Panc1 (cell line): ENCODE results near the gene MEGF11.

Source experiments
- CTCF ChIP-seq: fragments of 450-650 bp; IDR thresholded peaks from 2 replicates; pipeline ENCODE4 v1.5.1; 2017; ENCODE audit warnings: mild to moderate bottlenecking
- TCF7L2 ChIP-seq: IDR thresholded peaks from 2 replicates; pipeline ENCODE4 v1.6.1; 2011; ENCODE audit warnings: mild to moderate bottlenecking, low read depth, low read length, inconsistent platforms
- TF ChIP-seq, protein P1 (sequence below), 2 experiments: IDR thresholded peaks; 2 replicates each; pipeline ENCODE4 v1.6.1; 2011 to 2012; ENCODE audit warnings: low read depth in 2 of 2, control low read depth in 1 of 2, low read length in 1 of 2, mild to moderate bottlenecking in 1 of 2, moderate library complexity in 1 of 2; ENCODE audit not compliant: insufficient read depth in 1 of 2

- TF ChIP-seq CTCF (no peak), TCF7L2 (no peak)
- TF ChIP-seq, protein P1, sequence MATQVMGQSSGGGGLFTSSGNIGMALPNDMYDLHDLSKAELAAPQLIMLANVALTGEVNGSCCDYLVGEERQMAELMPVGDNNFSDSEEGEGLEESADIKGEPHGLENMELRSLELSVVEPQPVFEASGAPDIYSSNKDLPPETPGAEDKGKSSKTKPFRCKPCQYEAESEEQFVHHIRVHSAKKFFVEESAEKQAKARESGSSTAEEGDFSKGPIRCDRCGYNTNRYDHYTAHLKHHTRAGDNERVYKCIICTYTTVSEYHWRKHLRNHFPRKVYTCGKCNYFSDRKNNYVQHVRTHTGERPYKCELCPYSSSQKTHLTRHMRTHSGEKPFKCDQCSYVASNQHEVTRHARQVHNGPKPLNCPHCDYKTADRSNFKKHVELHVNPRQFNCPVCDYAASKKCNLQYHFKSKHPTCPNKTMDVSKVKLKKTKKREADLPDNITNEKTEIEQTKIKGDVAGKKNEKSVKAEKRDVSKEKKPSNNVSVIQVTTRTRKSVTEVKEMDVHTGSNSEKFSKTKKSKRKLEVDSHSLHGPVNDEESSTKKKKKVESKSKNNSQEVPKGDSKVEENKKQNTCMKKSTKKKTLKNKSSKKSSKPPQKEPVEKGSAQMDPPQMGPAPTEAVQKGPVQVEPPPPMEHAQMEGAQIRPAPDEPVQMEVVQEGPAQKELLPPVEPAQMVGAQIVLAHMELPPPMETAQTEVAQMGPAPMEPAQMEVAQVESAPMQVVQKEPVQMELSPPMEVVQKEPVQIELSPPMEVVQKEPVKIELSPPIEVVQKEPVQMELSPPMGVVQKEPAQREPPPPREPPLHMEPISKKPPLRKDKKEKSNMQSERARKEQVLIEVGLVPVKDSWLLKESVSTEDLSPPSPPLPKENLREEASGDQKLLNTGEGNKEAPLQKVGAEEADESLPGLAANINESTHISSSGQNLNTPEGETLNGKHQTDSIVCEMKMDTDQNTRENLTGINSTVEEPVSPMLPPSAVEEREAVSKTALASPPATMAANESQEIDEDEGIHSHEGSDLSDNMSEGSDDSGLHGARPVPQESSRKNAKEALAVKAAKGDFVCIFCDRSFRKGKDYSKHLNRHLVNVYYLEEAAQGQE (IDR thresholded peaks at IDR 0.05; ENCODE audit: insufficient read depth in 1 of 2, low read depth in 2 of 2, low read length in 1 of 2) = no peak
These were observed 327.1 kb downstream of the MEGF11 start for GRCh38 chr15:65926459-65926858.
